Neural progenitor cell (in vitro differentiated cells): ENCODE measurements around the gene ITPR3. TPM values are rescaled to one million over a fixed set of nuclear protein-coding genes. Genes with fewer than 3 reads are reported as not detected.

Experiments
- DNase-seq: peaks from one replicate; pipeline ENCODE4 v3.0.0-alpha.2; 2016; ENCODE audit warnings: low spot score
- H2AFZ ChIP-seq: fragments of 200-600 bp; sonication (generic); replicated peaks from 2 replicates; pipeline ENCODE4 v1.6.1; 2016; ENCODE audit warnings: antibody characterized with exemption
- H3F3A ChIP-seq: fragments of 200-600 bp; sonication (generic); 2 replicates; pipeline ENCODE4 v1.6.1; 2016; ENCODE audit warnings: antibody characterized with exemption, low read depth
- H3K27ac ChIP-seq: fragments of 200-600 bp; sonication (generic); 2 replicates; pipeline ENCODE4 v1.5.1; 2016; ENCODE audit warnings: mild to moderate bottlenecking
- H3K27me3 ChIP-seq: fragments of 200-600 bp; sonication (generic); 2 replicates; pipeline ENCODE4 v1.6.1; 2016; ENCODE audit warnings: mild to moderate bottlenecking, moderate library complexity
- H3K36me3 ChIP-seq: fragments of 200-600 bp; sonication (generic); 2 replicates; pipeline ENCODE4 v1.5.1; 2016
- H3K4me1 ChIP-seq: fragments of 200-600 bp; sonication (generic); 2 replicates; pipeline ENCODE4 v1.6.1; 2016; ENCODE audit warnings: mixed run types
- H3K4me2 ChIP-seq: fragments of 200-600 bp; sonication (generic); 2 replicates; pipeline ENCODE4 v1.6.1; 2016
- H3K4me3 ChIP-seq: fragments of 200-600 bp; sonication (generic); 2 replicates; pipeline ENCODE4 v1.5.1; 2016
- H3K79me2 ChIP-seq: fragments of 200-600 bp; sonication (generic); 2 replicates; pipeline ENCODE4 v1.6.1; 2016; ENCODE audit warnings: low read depth
- H3K9ac ChIP-seq: fragments of 200-600 bp; sonication (generic); 2 replicates; pipeline ENCODE4 v1.6.1; 2016
- H3K9me3 ChIP-seq: fragments of 200-600 bp; sonication (generic); 2 replicates; pipeline ENCODE4 v1.5.1; 2016; ENCODE audit warnings: low read depth
- H4K20me1 ChIP-seq: fragments of 200-600 bp; sonication (generic); 2 replicates; pipeline ENCODE4 v1.6.1; 2016; ENCODE audit warnings: low read depth
- H3K27ac Mint-ChIP-seq: 3 replicates; pipeline ENCODE4 v1.8.0; 2021; ENCODE audit warnings: mixed read lengths
- H3K27me3 Mint-ChIP-seq: 2 replicates; pipeline ENCODE4 v1.8.0; 2022; ENCODE audit warnings: low read depth, mild to moderate bottlenecking, inconsistent platforms, moderate library complexity, mixed read lengths; ENCODE audit not compliant: insufficient read depth
- H3K36me3 Mint-ChIP-seq: 3 replicates; pipeline ENCODE4 v1.8.0; 2021; ENCODE audit warnings: mixed read lengths
- H3K4me1 Mint-ChIP-seq: 3 replicates; pipeline ENCODE4 v1.8.0; 2021; ENCODE audit warnings: mixed read lengths
- H3K4me3 Mint-ChIP-seq: 3 replicates; pipeline ENCODE4 v1.8.0; 2021; ENCODE audit warnings: mild to moderate bottlenecking, moderate library complexity, mixed read lengths
- H3K9me3 Mint-ChIP-seq: 3 replicates; pipeline ENCODE4 v1.8.0; 2020; ENCODE audit warnings: mixed read lengths
- CTCF ChIP-seq: fragments of 200-600 bp; sonication (generic); IDR thresholded peaks from 2 replicates; pipeline ENCODE4 v1.5.1; 2017; ENCODE audit warnings: antibody characterized with exemption, mild to moderate bottlenecking
- EZH2 ChIP-seq: fragments of 200-600 bp; sonication (generic); IDR thresholded peaks from 2 replicates; pipeline ENCODE4 v1.6.1; 2017; ENCODE audit warnings: antibody characterized with exemption, mild to moderate bottlenecking, moderate library complexity
- EZH2phosphoT487 ChIP-seq: fragments of 200-600 bp; sonication (generic); IDR thresholded peaks from 2 replicates; pipeline ENCODE4 v1.6.1; 2017; ENCODE audit warnings: antibody characterized with exemption
- total RNA-seq: library from RNA; depleted of rRNA; stranded (reverse); fragments of >200 nt; gene quantifications from 2 replicates; pipeline ENCODE4 v1.2.3, GENCODE V29; 2015; ENCODE audit warnings: low replicate concordance

The ITPR3 gene
- total RNA-seq, 1 donor from 2014 or later: 1.5 TPM

GRCh38 chr6:33632558-33633039 lies 11.5 kb downstream of the ITPR3 start:
- H3F3A ChIP-seq: peaks cover 22% of the 10 kb centered on the region
- no peaks in the 10 kb centered on the region for H3K9me3 ChIP-seq
- H3K9ac ChIP-seq: no peak overlapping the region
- peak overlapping the region; percentile 95 for H3K4me2 ChIP-seq
- TF ChIP-seq CTCF (peak; percentile 84), EZH2phosphoT487 (no peak), EZH2 (no peak)
- peak; percentile 87 for DNase-seq
- no peak overlapping the region for H3K27ac ChIP-seq
- peaks cover 4% of the 10 kb centered on the region for H4K20me1 ChIP-seq
- H3K36me3 ChIP-seq: no peaks in the 10 kb centered on the region
- H3K4me3 Mint-ChIP-seq: peak overlapping the region; percentile 79
- no peak overlapping the region for H2AFZ ChIP-seq
- H3K27me3 ChIP-seq: peaks cover 25% of the 10 kb centered on the region
- H3K4me1 Mint-ChIP-seq: peaks cover 37% of the 10 kb centered on the region
- peaks cover 31% of the 10 kb centered on the region for H3K27me3 Mint-ChIP-seq
- peaks cover 24% of the 10 kb centered on the region for H3K4me1 ChIP-seq
- no peaks in the 10 kb centered on the region for H3K9me3 Mint-ChIP-seq
- peak overlapping the region; percentile 62 for H3K4me3 ChIP-seq
- H3K27ac Mint-ChIP-seq: no peak overlapping the region
- H3K79me2 ChIP-seq: no peaks in the 10 kb centered on the region
- no peaks in the 10 kb centered on the region for H3K36me3 Mint-ChIP-seq

GRCh38 chr6:33633084-33633461 lies 12.0 kb downstream of the ITPR3 start:
- H3K27me3 Mint-ChIP-seq: peaks cover 31% of the 10 kb centered on the region
- Histone ChIP-seq H3K36me3 (no peaks in the 10 kb centered on the region), H2AFZ (peak overlapping the region; percentile 43), H3K27me3 (peaks cover 25% of the 10 kb centered on the region), H3K79me2 (no peaks in the 10 kb centered on the region), H3F3A (peaks cover 22% of the 10 kb centered on the region), H3K27ac (no peak overlapping the region), H3K4me1 (peaks cover 20% of the 10 kb centered on the region), H3K9me3 (no peaks in the 10 kb centered on the region), H3K4me3 (peak overlapping the region; percentile 62), H3K9ac (no peak overlapping the region), H3K4me2 (peak overlapping the region; percentile 95), H4K20me1 (peaks cover 4% of the 10 kb centered on the region)
- H3K36me3 Mint-ChIP-seq: no peaks in the 10 kb centered on the region
- DNase-seq: no peak
- H3K9me3 Mint-ChIP-seq: no peaks in the 10 kb centered on the region
- no peak for TF ChIP-seq EZH2phosphoT487
- TF ChIP-seq EZH2: no peak
- TF ChIP-seq CTCF: no peak
- peak overlapping the region; percentile 79 for H3K4me3 Mint-ChIP-seq
- H3K27ac Mint-ChIP-seq: no peak overlapping the region
- peaks cover 36% of the 10 kb centered on the region for H3K4me1 Mint-ChIP-seq

- Histone ChIP-seq H3K27ac (no peak overlapping the region), H3K79me2 (no peaks in the 10 kb centered on the region), H3F3A (peaks cover 22% of the 10 kb centered on the region), H3K4me3 (peak overlapping the region; percentile 68), H3K4me1 (peaks cover 16% of the 10 kb centered on the region), H4K20me1 (peaks cover 4% of the 10 kb centered on the region), H3K9ac (no peak overlapping the region), H3K27me3 (peaks cover 25% of the 10 kb centered on the region), H3K4me2 (peak overlapping the region; percentile 99), H2AFZ (peak overlapping the region; percentile 92), H3K9me3 (no peaks in the 10 kb centered on the region), H3K36me3 (no peaks in the 10 kb centered on the region)
- TF ChIP-seq CTCF (no peak), EZH2phosphoT487 (no peak), EZH2 (no peak)
- Mint-ChIP-seq H3K4me1 (peaks cover 32% of the 10 kb centered on the region), H3K4me3 (peak overlapping the region; percentile 93), H3K36me3 (no peaks in the 10 kb centered on the region), H3K27me3 (peaks cover 26% of the 10 kb centered on the region), H3K9me3 (no peaks in the 10 kb centered on the region), H3K27ac (peak overlapping the region; percentile 69)
- DNase-seq: peak; percentile 83
Observed at GRCh38 chr6:33633462-33634158, 12.5 kb downstream of the ITPR3 start.
